DOHH2 (cell line): ENCODE results near the gene AFF2.

Experiments used
- EZH2phosphoT487 ChIP-seq: fragments of 200-600 bp; sonication (generic); IDR thresholded peaks from 2 replicates; pipeline ENCODE4 v1.6.1; 2017; ENCODE audit warnings: borderline replicate concordance, mild to moderate bottlenecking, antibody characterized with exemption, low read length, moderate library complexity, mixed read lengths
- TF ChIP-seq, protein P1 (sequence below): fragments of 200-600 bp; sonication (generic); IDR thresholded peaks from one replicate; pipeline ENCODE4 v1.5.1; 2014; ENCODE audit warnings: antibody characterized with exemption, mild to moderate bottlenecking, low read depth, low read length; ENCODE audit not compliant: poor library complexity, severe bottlenecking

DNA sequence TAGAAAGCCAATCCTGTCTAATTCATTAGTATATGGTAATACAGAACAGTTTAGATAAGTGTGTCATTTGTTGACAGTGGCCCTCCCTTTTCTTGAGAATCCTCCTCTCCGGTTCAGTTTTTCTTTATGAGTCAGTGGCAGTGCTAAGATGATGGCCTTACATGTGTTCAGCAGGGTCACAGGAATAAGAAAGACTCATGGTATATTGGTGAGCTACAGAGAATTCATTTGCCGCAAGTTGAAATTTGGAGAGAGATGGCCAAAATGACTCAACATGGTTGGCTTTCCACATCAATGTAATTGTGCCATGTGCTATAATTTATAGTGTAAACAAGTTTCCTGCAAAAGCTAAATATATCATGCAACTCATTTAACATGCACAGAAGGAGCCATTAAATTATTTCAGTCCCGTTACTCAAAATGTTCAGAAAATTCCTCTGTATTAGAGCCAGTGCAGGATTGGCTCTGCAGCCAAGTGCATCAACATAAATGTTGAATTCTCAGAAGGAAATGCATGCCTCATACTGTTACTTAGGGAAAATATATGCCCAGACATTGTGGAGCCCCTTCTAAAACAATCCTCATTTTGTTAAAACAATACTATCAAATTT is 374.3 kb downstream of the AFF2 start:
- TF ChIP-seq, protein P1, sequence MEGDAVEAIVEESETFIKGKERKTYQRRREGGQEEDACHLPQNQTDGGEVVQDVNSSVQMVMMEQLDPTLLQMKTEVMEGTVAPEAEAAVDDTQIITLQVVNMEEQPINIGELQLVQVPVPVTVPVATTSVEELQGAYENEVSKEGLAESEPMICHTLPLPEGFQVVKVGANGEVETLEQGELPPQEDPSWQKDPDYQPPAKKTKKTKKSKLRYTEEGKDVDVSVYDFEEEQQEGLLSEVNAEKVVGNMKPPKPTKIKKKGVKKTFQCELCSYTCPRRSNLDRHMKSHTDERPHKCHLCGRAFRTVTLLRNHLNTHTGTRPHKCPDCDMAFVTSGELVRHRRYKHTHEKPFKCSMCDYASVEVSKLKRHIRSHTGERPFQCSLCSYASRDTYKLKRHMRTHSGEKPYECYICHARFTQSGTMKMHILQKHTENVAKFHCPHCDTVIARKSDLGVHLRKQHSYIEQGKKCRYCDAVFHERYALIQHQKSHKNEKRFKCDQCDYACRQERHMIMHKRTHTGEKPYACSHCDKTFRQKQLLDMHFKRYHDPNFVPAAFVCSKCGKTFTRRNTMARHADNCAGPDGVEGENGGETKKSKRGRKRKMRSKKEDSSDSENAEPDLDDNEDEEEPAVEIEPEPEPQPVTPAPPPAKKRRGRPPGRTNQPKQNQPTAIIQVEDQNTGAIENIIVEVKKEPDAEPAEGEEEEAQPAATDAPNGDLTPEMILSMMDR, result no peak
- TF ChIP-seq EZH2phosphoT487, result no peak
